GM12878 (cell line): ENCODE data around the gene SETBP1. TPM values are rescaled to one million over a fixed set of nuclear protein-coding genes. Genes with fewer than 3 reads are reported as not detected.

Source experiments
- ATAC-seq: fragments of 200-7000 bp; cut with Tn5 transposase; 3 replicates; pipeline ENCODE4 v1.9.1; 2020; ENCODE audit warnings: mild to moderate bottlenecking, moderate library complexity
- BruUV-seq: library from RNA; stranded (reverse); fragments of 400-500 nt; replicated peaks from 2 replicates; lab custom pipeline; 2021; lab: Mats Ljungman, UMichigan
- CTCF ChIA-PET: fragments of 300-600 bp; sonication (Branson Sonifier 250); formaldehyde crosslinking; extraction: SDS; loops from one replicate; lab custom pipeline; 2021; ENCODE audit warnings: inconsistent platforms; lab: Yijun Ruan, JAX
- POLR2A ChIA-PET: fragments of 350-600 bp; formaldehyde crosslinking; extraction: SDS; loops from one replicate; lab custom pipeline; 2021; ENCODE audit warnings: inconsistent platforms; lab: Charles Lee
- RAD21 ChIA-PET: fragments of 300-600 bp; sonication (Branson Sonifier 250); formaldehyde crosslinking; loops from one replicate; lab custom pipeline; 2023; ENCODE audit warnings: antibody characterized with exemption; ENCODE audit not compliant: unreplicated experiment; lab: Charles Lee
- SMC1A ChIA-PET: fragments of 300-600 bp; sonication (Branson Sonifier 250); formaldehyde crosslinking; loops from one replicate; lab custom pipeline; 2023; ENCODE audit not compliant: unreplicated experiment, uncharacterized antibody; lab: Charles Lee
- DNase-seq: peaks from one replicate; pipeline ENCODE4 v3.0.0-alpha.2; 2011; ENCODE audit warnings: low read depth, low spot score
- FAIRE-seq: peaks from 3 replicates; lab custom pipeline; 2011; peaks lifted over from hg19 to GRCh38; lab: Jason Lieb, UNC
- H2AFZ ChIP-seq: 2 replicates; pipeline ENCODE4 v1.6.0; 2011; ENCODE audit warnings: low read depth, low read length, control low read depth; ENCODE audit not compliant: control insufficient read depth
- H3K27ac ChIP-seq: 2 replicates; pipeline ENCODE4 v1.5.1; 2011; ENCODE audit warnings: control low read depth; ENCODE audit not compliant: control insufficient read depth, insufficient read depth
- H3K27me3 ChIP-seq, 2 experiments: replicated peaks in 1 of 2; 2 replicates each; pipeline versions ENCODE4 v1.6.0 to v1.6.1; 2011; ENCODE audit warnings: low read length in 1 of 2; ENCODE audit not compliant: control insufficient read depth in 2 of 2, insufficient read depth in 2 of 2
- H3K36me3 ChIP-seq, 2 experiments: 2 replicates each; pipeline ENCODE4 v1.5.1; 2011; ENCODE audit warnings: low read length in 1 of 2; ENCODE audit not compliant: control insufficient read depth in 2 of 2, insufficient read depth in 2 of 2
- H3K4me1 ChIP-seq: 2 replicates; pipeline ENCODE4 v1.6.1; 2011; ENCODE audit warnings: mild to moderate bottlenecking, low read length, moderate library complexity, mixed read lengths; ENCODE audit not compliant: control insufficient read depth, insufficient read depth
- H3K4me2 ChIP-seq: 2 replicates; pipeline ENCODE4 v1.6.0; 2011; ENCODE audit warnings: control low read depth; ENCODE audit not compliant: control insufficient read depth, insufficient read depth
- H3K4me3 ChIP-seq: fragments of 200-600 bp; sonication (generic); 2 replicates; pipeline ENCODE4 v1.5.1; 2016
- H3K79me2 ChIP-seq: 2 replicates; pipeline ENCODE4 v1.6.0; 2011; ENCODE audit warnings: low read length; ENCODE audit not compliant: control insufficient read depth, insufficient read depth
- H3K9ac ChIP-seq: 2 replicates; pipeline ENCODE4 v1.8.0; 2011; ENCODE audit warnings: low read length, control low read depth, mixed read lengths; ENCODE audit not compliant: control insufficient read depth, insufficient read depth
- H3K9me3 ChIP-seq: replicated peaks from 3 replicates; pipeline ENCODE4 v1.5.1; 2011; ENCODE audit warnings: mild to moderate bottlenecking, low read length; ENCODE audit not compliant: control insufficient read depth, insufficient read depth
- H4K20me1 ChIP-seq: 2 replicates; pipeline ENCODE4 v1.6.0; 2011; ENCODE audit not compliant: control insufficient read depth, insufficient read depth
- CEBPB ChIP-seq, 2 experiments: fragments of 150-350 bp in 1 of 2; IDR thresholded peaks; 2 replicates each; pipeline ENCODE4 v1.6.1; 2012 to 2014; ENCODE audit warnings: low read depth in 2 of 2, low read length in 2 of 2, borderline replicate concordance in 1 of 2, inconsistent platforms in 1 of 2
- EED ChIP-seq: sonication (generic); IDR thresholded peaks from 2 replicates; pipeline ENCODE4 v1.6.1; 2016; ENCODE audit warnings: antibody characterized with exemption, low read depth
- MTA2 ChIP-seq: fragments of 450-650 bp; IDR thresholded peaks from 2 replicates; pipeline ENCODE4 v1.6.1; 2016; ENCODE audit warnings: low read depth, mild to moderate bottlenecking, moderate library complexity
- PAX8 ChIP-seq: fragments of 450-650 bp; IDR thresholded peaks from 2 replicates; pipeline ENCODE4 v1.6.1; 2017; ENCODE audit warnings: mild to moderate bottlenecking, moderate library complexity
- ZNF622 ChIP-seq: fragments of 450-650 bp; IDR thresholded peaks from 2 replicates; pipeline ENCODE4 v1.6.1; 2017; ENCODE audit warnings: mild to moderate bottlenecking, inconsistent platforms
- WGBS: methylation state at CpG from one replicate; pipeline ENCODE4 v1.1.6; 2016; ENCODE audit warnings: low lambda C conversion rate; ENCODE audit not compliant: insufficient replicate concordance, insufficient coverage; ENCODE audit errors: missing lambda C conversion rate; 5-methylcytosine and 5-hydroxymethylcytosine counted together
- in situ Hi-C: fragments of 300-500 bp; cut with MboI; formaldehyde crosslinking; loops from 9 replicates; pipeline ENCODE4 v1.14.3; 2018; ENCODE audit warnings: mixed read lengths
- intact Hi-C: fragments of 100-400 bp; cut with micrococcal nuclease; formaldehyde crosslinking; loops from one replicate; pipeline ENCODE4 v1.14.2; 2022; ENCODE audit not compliant: unreplicated experiment
- polyA plus RNA-seq, 11 experiments: library from polyadenylated mRNA; depleted of rRNA in 4 of 11; unstranded in 6 of 11; stranded (reverse) in 5 of 11; fragments of >200 nt; fragmentation: Nextera tagmentation in 4 of 11; fragmentation: Illumina TruSeq in 1 of 11; extraction: Ambion mirVana in 4 of 11; extraction: Trizol in 1 of 11; gene quantifications; 1 replicate in 1 of 11; 2 replicates in 10 of 11; pipeline versions ENCODE4 v1.2.1 to v1.2.3, GENCODE V29; 2011 to 2016; ENCODE audit warnings: inconsistent platforms in 2 of 11, missing spikeins in 2 of 11, low read depth in 1 of 11
- total RNA-seq, 4 experiments: library from RNA; depleted of rRNA in 3 of 4; stranded (reverse); fragments of >200 nt in 3 of 4; fragmentation: Illumina TruSeq in 1 of 4; extraction: Trizol in 1 of 4; gene quantifications; 2 replicates each; pipeline versions ENCODE4 v1.2.1 to v1.2.3, GENCODE V29; 2013 to 2021
- TF ChIP-seq, protein P1 (sequence below): fragments of 450-650 bp; IDR thresholded peaks from 2 replicates; pipeline ENCODE4 v1.6.1; 2017; ENCODE audit warnings: mild to moderate bottlenecking, moderate library complexity
- TF ChIP-seq, protein P2 (sequence below): fragments of 150-350 bp; IDR thresholded peaks from 2 replicates; pipeline ENCODE4 v1.6.1; 2016; ENCODE audit warnings: low read depth, low read length

The SETBP1 gene
- total and polyA plus RNA-seq, 10 of the 15 experiments (the other 5 are each of a cell fraction or from before 2014, with no cell fraction given): 0.99 to 29.7 (median 8.3) TPM

DNA sequence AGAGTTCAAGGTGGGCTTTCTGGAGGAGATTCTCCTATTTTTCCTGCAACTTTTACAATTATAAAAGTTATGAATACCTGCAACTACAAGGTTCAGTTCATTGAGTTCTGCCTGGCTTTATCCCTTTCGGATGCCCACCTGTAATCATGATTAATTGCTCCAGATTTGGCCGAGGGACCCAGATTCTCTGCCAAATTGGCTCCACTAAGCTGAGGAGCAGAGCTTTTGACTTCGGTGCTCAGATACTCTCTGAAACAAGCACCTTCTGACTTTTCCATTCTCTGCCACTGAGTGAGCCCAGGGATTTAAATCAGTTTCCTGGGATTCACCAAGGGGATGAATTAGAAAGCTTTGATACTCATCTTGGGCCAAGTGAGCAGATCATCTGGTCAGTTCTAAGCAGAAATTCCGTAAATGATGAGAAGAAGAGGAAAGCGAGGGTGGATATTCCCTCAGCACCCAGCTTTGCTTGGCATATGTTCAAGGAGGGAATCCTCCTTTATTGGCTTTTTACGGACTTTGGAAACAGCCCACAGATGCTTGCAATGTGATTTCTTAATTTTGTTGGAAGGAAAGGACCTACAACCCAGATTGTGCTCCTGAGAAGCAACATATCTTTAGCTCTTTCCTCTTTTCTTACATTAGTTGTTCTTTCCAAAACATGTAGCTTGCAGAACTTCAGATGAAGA, 179.2 kb downstream of the SETBP1 start:
- Histone ChIP-seq H3K9me3 (no peaks in the 10 kb centered on the region), H2AFZ (no peak overlapping the region), H3K27ac (no peak overlapping the region), H3K4me2 (no peak overlapping the region), H3K27me3 (no peaks in the 10 kb centered on the region), H3K36me3 (no peaks in the 10 kb centered on the region), H3K4me3 (no peak overlapping the region), H3K79me2 (no peaks in the 10 kb centered on the region), H3K9ac (no peak overlapping the region), H3K4me1 (no peaks in the 10 kb centered on the region)
- intact Hi-C loops: no loop called here
- no TSS peak for BruUV-seq
- ATAC-seq (no peak), DNase-seq (no peak), FAIRE-seq (no peak)
- SMC1A ChIA-PET: interaction anchor here (0.8 to 1.1 kb wide), 2 partner anchors 19 to 28 kb away, joined by 3 to 4 read pairs; no protein-coding TSS in a partner anchor
- POLR2A ChIA-PET: no interaction called here
- no peak for TF ChIP-seq MTA2
- TF ChIP-seq EED: no peak
- TF ChIP-seq PAX8: no peak
- TF ChIP-seq, protein P1, sequence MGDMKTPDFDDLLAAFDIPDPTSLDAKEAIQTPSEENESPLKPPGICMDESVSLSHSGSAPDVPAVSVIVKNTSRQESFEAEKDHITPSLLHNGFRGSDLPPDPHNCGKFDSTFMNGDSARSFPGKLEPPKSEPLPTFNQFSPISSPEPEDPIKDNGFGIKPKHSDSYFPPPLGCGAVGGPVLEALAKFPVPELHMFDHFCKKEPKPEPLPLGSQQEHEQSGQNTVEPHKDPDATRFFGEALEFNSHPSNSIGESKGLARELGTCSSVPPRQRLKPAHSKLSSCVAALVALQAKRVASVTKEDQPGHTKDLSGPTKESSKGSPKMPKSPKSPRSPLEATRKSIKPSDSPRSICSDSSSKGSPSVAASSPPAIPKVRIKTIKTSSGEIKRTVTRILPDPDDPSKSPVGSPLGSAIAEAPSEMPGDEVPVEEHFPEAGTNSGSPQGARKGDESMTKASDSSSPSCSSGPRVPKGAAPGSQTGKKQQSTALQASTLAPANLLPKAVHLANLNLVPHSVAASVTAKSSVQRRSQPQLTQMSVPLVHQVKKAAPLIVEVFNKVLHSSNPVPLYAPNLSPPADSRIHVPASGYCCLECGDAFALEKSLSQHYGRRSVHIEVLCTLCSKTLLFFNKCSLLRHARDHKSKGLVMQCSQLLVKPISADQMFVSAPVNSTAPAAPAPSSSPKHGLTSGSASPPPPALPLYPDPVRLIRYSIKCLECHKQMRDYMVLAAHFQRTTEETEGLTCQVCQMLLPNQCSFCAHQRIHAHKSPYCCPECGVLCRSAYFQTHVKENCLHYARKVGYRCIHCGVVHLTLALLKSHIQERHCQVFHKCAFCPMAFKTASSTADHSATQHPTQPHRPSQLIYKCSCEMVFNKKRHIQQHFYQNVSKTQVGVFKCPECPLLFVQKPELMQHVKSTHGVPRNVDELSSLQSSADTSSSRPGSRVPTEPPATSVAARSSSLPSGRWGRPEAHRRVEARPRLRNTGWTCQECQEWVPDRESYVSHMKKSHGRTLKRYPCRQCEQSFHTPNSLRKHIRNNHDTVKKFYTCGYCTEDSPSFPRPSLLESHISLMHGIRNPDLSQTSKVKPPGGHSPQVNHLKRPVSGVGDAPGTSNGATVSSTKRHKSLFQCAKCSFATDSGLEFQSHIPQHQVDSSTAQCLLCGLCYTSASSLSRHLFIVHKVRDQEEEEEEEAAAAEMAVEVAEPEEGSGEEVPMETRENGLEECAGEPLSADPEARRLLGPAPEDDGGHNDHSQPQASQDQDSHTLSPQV: no peak
- no peak for TF ChIP-seq CEBPB (IDR thresholded peaks at IDR 0.05; ENCODE audit: borderline replicate concordance in 1 of 2, low read depth in 2 of 2, low read length in 2 of 2)
- TF ChIP-seq, protein P2, sequence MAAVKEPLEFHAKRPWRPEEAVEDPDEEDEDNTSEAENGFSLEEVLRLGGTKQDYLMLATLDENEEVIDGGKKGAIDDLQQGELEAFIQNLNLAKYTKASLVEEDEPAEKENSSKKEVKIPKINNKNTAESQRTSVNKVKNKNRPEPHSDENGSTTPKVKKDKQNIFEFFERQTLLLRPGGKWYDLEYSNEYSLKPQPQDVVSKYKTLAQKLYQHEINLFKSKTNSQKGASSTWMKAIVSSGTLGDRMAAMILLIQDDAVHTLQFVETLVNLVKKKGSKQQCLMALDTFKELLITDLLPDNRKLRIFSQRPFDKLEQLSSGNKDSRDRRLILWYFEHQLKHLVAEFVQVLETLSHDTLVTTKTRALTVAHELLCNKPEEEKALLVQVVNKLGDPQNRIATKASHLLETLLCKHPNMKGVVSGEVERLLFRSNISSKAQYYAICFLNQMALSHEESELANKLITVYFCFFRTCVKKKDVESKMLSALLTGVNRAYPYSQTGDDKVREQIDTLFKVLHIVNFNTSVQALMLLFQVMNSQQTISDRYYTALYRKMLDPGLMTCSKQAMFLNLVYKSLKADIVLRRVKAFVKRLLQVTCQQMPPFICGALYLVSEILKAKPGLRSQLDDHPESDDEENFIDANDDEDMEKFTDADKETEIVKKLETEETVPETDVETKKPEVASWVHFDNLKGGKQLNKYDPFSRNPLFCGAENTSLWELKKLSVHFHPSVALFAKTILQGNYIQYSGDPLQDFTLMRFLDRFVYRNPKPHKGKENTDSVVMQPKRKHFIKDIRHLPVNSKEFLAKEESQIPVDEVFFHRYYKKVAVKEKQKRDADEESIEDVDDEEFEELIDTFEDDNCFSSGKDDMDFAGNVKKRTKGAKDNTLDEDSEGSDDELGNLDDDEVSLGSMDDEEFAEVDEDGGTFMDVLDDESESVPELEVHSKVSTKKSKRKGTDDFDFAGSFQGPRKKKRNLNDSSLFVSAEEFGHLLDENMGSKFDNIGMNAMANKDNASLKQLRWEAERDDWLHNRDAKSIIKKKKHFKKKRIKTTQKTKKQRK: no peak
- TF ChIP-seq ZNF622: no peak
- TF ChIP-seq, all 136 proteins: peak for 0
- H4K20me1 ChIP-seq: no peaks in the 10 kb centered on the region
- ChIA-PET CTCF (interaction anchor here (1.1 kb wide), 1 partner anchor 22 kb away, joined by 3 read pairs; no protein-coding TSS in a partner anchor), RAD21 (interaction anchor here (0.6 kb wide), 1 partner anchor 21 kb away, joined by 3 read pairs; no protein-coding TSS in a partner anchor)
- WGBS: 61% methylated on average over 6 of the region's 6 CpGs
- in situ Hi-C loops: no loop called here
